Measurements from ENCODE around the gene AP1G2. TPM values are rescaled to one million over a fixed set of nuclear protein-coding genes. Genes with fewer than 3 reads are reported as not detected.

AP1G2 gene
- total RNA-seq, 6 donors from 2014 or later: 73.9 to 418 (median 140) TPM

DNA sequence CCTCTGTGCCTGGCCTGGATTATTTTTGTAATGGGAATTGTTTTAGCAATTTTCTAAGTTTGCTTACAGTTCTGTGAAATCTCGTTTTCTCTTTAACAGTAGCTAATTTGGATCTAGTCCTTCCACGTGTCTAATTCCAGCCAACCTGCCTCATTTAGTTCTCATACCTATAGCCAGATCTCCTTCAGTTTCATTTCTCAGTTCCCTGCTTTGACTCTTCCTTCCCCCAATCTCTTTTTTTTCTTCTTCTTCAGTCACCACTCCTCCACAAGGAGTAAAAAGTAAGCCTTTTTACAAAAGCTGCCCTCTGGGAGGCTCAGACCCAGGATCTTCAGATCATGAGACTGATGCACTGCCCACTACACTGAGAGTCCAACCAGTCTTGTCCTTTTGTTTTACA lies 10.1 kb downstream of the AP1G2 start:
- no peak for TF ChIP-seq POLR2A (IDR thresholded peaks at IDR 0.05)
- no peak for TF ChIP-seq EP300 (IDR thresholded peaks at IDR 0.05)
- no peak for TF ChIP-seq POLR2AphosphoS5 (IDR thresholded peaks at IDR 0.05)
- TF ChIP-seq, protein P1, sequence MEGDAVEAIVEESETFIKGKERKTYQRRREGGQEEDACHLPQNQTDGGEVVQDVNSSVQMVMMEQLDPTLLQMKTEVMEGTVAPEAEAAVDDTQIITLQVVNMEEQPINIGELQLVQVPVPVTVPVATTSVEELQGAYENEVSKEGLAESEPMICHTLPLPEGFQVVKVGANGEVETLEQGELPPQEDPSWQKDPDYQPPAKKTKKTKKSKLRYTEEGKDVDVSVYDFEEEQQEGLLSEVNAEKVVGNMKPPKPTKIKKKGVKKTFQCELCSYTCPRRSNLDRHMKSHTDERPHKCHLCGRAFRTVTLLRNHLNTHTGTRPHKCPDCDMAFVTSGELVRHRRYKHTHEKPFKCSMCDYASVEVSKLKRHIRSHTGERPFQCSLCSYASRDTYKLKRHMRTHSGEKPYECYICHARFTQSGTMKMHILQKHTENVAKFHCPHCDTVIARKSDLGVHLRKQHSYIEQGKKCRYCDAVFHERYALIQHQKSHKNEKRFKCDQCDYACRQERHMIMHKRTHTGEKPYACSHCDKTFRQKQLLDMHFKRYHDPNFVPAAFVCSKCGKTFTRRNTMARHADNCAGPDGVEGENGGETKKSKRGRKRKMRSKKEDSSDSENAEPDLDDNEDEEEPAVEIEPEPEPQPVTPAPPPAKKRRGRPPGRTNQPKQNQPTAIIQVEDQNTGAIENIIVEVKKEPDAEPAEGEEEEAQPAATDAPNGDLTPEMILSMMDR (IDR thresholded peaks at IDR 0.05): no peak
- Histone ChIP-seq H3K4me3 (peak overlapping the region in 1 of 4 donors; percentile 73), H3K36me3 (peaks cover 0 to 43% (median 31%) of the 10 kb centered on the region in 4 donors), H3K9me3 (no peaks in the 10 kb centered on the region), H3K27ac (peak overlapping the region in 1 of 4 donors; percentile 98), H3K27me3 (no peaks in the 10 kb centered on the region), H3K4me1 (peaks cover 16 to 32% (median 23%) of the 10 kb centered on the region in 4 donors)
- ATAC-seq (ENCODE audit: low FRiP score in 2 of 2) (no peak), DNase-seq (no peak)
- WGBS, 2 donors: 34 to 64% methylated on average over 2 of the region's 2 CpGs

DNA sequence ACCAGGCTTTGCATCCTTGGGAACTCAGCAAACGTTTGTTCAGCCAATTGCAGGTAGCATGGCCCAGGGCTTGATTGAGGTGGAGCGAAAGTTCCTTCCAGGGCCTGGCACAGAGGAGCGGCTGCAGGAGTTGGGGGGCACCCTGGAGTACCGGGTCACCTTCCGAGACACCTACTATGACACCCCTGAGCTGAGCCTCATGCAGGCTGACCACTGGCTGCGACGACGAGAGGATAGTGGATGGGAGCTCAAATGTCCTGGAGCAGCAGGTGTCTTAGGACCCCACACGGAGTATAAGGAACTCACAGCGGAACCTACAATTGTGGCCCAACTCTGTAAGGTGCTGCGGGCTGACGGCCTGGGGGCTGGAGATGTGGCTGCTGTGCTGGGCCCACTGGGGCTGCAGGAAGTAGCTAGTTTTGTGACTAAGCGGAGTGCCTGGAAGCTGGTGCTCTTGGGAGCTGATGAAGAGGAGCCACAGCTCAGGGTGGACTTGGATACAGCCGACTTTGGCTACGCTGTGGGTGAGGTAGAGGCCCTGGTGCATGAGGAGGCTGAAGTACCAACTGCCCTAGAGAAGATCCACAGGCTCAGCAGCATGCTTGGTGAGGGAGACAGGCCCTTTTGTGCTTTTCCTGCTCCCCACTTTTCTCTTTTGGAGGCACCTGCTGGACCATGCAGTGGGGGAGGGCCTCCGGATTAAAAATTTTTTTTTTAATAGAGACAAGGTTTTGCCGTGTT lies 10.7 kb downstream of the AP1G2 start:
- Histone ChIP-seq H3K36me3 (peaks cover 0 to 37% (median 25%) of the 10 kb centered on the region in 4 donors), H3K27me3 (no peaks in the 10 kb centered on the region), H3K4me3 (peak overlapping the region in 3 of 4 donors; percentile 73 to 92 (median 77)), H3K4me1 (peaks cover 18 to 27% (median 21%) of the 10 kb centered on the region in 4 donors), H3K27ac (peak overlapping the region; percentile 88 to 99 (median 98)), H3K9me3 (no peaks in the 10 kb centered on the region)
- 53 to 64% methylated on average over 12 to 16 of the region's 17 CpGs for WGBS, 2 donors
- no peak for ATAC-seq (ENCODE audit: low FRiP score in 2 of 2)
- peak in 1 of 2 donors; percentile 47 for DNase-seq
- TF ChIP-seq, protein P1 (IDR thresholded peaks at IDR 0.05): no peak
- TF ChIP-seq EP300 (IDR thresholded peaks at IDR 0.05) (no peak), POLR2A (IDR thresholded peaks at IDR 0.05) (no peak), POLR2AphosphoS5 (IDR thresholded peaks at IDR 0.05) (no peak)

DNA sequence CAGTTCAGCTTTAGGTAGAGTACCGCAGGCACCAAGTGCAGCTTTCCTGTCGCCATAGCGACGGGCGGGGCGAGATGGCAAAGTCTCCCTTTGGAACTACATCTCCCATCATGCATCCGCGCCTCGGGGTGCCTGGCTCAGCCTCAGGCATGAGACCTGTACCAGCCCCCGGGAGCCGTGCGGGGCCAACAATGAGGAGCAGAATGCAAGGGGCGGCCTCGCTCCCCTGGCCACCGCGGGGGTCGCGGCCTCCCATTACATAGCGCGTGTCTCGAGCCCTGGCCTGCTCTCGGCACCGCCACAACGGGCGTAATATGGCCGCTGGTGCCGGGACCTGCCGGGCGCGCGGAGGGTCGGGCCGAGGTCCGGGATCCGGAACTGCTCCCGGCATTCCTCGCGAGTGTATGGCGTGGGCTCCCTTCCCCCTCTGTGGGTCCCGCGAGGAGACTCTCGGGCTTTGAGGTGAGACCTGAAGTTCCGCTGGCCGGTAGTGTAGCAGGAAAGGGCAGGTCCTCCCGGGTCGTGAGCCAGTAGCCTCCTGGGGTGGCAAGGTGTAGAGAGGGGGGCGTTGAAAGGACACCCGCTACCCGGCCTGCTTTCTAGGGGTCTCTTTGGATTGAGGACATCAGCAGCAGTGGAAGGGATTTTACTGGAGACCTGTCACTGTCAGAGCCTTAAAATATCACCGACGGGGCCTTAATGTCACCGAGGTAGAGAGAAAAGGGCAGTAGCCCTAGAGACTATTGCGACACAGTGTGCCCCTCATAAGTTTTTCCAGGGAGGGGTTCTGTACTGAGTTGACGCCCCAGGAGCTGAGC lies 11.5 kb downstream of the AP1G2 start, which contains the start of gene THTPA:
Gene THTPA (plus strand): TSS at position 390 of the 818 bp plus-strand sequence. CDS start 487 bp downstream, outside the sequence.
- peak within 1 kb of the TSS; percentile 73 to 92 (median 83) for H3K4me3 ChIP-seq
- DNase-seq: peak; percentile 96
- 3 to 6% methylated on average over 11 to 21 of the region's 54 CpGs for WGBS, 2 donors
- ATAC-seq (ENCODE audit: low FRiP score in 2 of 2): peak; percentile 95 to 96
- peak within 1 kb of the TSS; percentile 88 to 99 (median 98) for H3K27ac ChIP-seq
- no peaks in the 10 kb centered on the region for H3K9me3 ChIP-seq
- H3K4me1 ChIP-seq: peaks cover 21 to 29% (median 22%) of the 10 kb centered on the region in 4 donors
- peaks cover 0 to 34% (median 19%) of the 10 kb centered on the region in 4 donors for H3K36me3 ChIP-seq
- TF ChIP-seq POLR2A (IDR thresholded peaks at IDR 0.05) (peak in 2 of 4 donors; percentile 50 to 73), EP300 (IDR thresholded peaks at IDR 0.05) (no peak), POLR2AphosphoS5 (IDR thresholded peaks at IDR 0.05) (peak; percentile 66 to 73)
- TF ChIP-seq, protein P1 (IDR thresholded peaks at IDR 0.05): peak in 1 of 6 experiments; percentile 21
- H3K27me3 ChIP-seq: no peaks in the 10 kb centered on the region

GRCh38 chr14:23555533-23555881 lies 12.1 kb downstream of the AP1G2 start:
- TF ChIP-seq POLR2A (IDR thresholded peaks at IDR 0.05) (no peak), POLR2AphosphoS5 (IDR thresholded peaks at IDR 0.05) (no peak), EP300 (IDR thresholded peaks at IDR 0.05) (no peak)
- TF ChIP-seq, protein P1 (IDR thresholded peaks at IDR 0.05): no peak

More at GRCh38 chr14:23555533-23555881, 12.1 kb downstream of the AP1G2 start:
- Histone ChIP-seq H3K4me3 (peak overlapping the region; percentile 73 to 92 (median 83)), H3K36me3 (peaks cover 0 to 29% (median 16%) of the 10 kb centered on the region in 4 donors), H3K4me1 (peaks cover 26 to 35% (median 27%) of the 10 kb centered on the region in 4 donors), H3K27ac (peak overlapping the region; percentile 88 to 99 (median 98)), H3K9me3 (no peaks in the 10 kb centered on the region), H3K27me3 (no peaks in the 10 kb centered on the region)
- WGBS, 2 donors: 2 to 4% methylated on average over 6 to 11 of the region's 14 CpGs
- DNase-seq (no peak), ATAC-seq (ENCODE audit: low FRiP score in 2 of 2) (no peak)

Measured in upper lobe of left lung (tissue), 6 donors.